Liver (tissue), 9 donors: ENCODE data around the gene OR52N2. TPM values are rescaled to one million over a fixed set of nuclear protein-coding genes. Genes with fewer than 3 reads are reported as not detected.

Experiments used
- DNase-seq: peaks from one replicate; pipeline ENCODE4 v3.0.0-alpha.2; 2017; ENCODE audit warnings: low spot score
- H3K27ac ChIP-seq, 2 donors: one replicate each; pipeline ENCODE4 v1.7.0; 2013; ENCODE audit warnings: inconsistent platforms in 2 of 2, low read length in 2 of 2, control low read depth in 1 of 2, low read depth in 1 of 2, mild to moderate bottlenecking in 1 of 2
- H3K27me3 ChIP-seq, 4 donors: one replicate each; pipeline versions ENCODE4 v1.6.1 to v1.7.0; 2013; ENCODE audit warnings: low read length in 3 of 4, inconsistent platforms in 1 of 4, mild to moderate bottlenecking in 1 of 4, moderate library complexity in 1 of 4; ENCODE audit not compliant: control insufficient read depth in 4 of 4, insufficient read depth in 4 of 4
- H3K36me3 ChIP-seq, 4 donors: one replicate each; pipeline versions ENCODE4 v1.6.1 to v1.7.0; 2013; ENCODE audit warnings: low read length in 3 of 4, mild to moderate bottlenecking in 3 of 4, low read depth in 1 of 4, moderate library complexity in 1 of 4; ENCODE audit not compliant: control insufficient read depth in 4 of 4, insufficient read depth in 3 of 4
- H3K4me1 ChIP-seq, 4 donors: one replicate each; pipeline versions ENCODE4 v1.6.1 to v1.7.0; 2013; ENCODE audit warnings: low read length in 3 of 4, mild to moderate bottlenecking in 3 of 4, moderate library complexity in 1 of 4; ENCODE audit not compliant: control insufficient read depth in 4 of 4, insufficient read depth in 4 of 4
- H3K4me3 ChIP-seq, 3 donors: one replicate each; pipeline versions ENCODE4 v1.6.1 to v1.7.0; 2013; ENCODE audit warnings: low read length in 3 of 3, control low read depth in 1 of 3, low read depth in 1 of 3, mild to moderate bottlenecking in 1 of 3
- H3K9ac ChIP-seq, 2 donors: one replicate each; pipeline ENCODE4 v1.7.0; 2013; ENCODE audit warnings: low read length in 2 of 2, mild to moderate bottlenecking in 2 of 2, moderate library complexity in 2 of 2, control low read depth in 1 of 2, low read depth in 1 of 2
- H3K9me3 ChIP-seq, 4 donors: one replicate each; pipeline versions ENCODE4 v1.6.1 to v1.7.0; 2013; ENCODE audit warnings: low read length in 3 of 4; ENCODE audit not compliant: control insufficient read depth in 4 of 4
- EGR1 ChIP-seq, 2 donors: IDR thresholded peaks; 2 replicates each; pipeline ENCODE4 v1.6.1; 2016 to 2018; ENCODE audit warnings: antibody characterized with exemption in 2 of 2, low read depth in 2 of 2
- FOXA1 ChIP-seq: IDR thresholded peaks from 2 replicates; pipeline ENCODE4 v1.6.1; 2016; ENCODE audit warnings: antibody characterized with exemption
- FOXA2 ChIP-seq: IDR thresholded peaks from 2 replicates; pipeline ENCODE4 v1.6.1; 2016; ENCODE audit warnings: antibody characterized with exemption
- GABPA ChIP-seq, 2 donors: IDR thresholded peaks in 1 of 2; conservative IDR thresholded peaks in 1 of 2; 2 replicates each; pipeline ENCODE4 v1.6.1; 2016; ENCODE audit warnings: antibody characterized with exemption in 2 of 2, mild to moderate bottlenecking in 1 of 2, moderate library complexity in 1 of 2
- HNF4A ChIP-seq, 2 donors: conservative IDR thresholded peaks; 2 replicates each; pipeline ENCODE4 v1.6.1; 2016; ENCODE audit warnings: antibody characterized with exemption in 2 of 2, mild to moderate bottlenecking in 2 of 2
- HNF4G ChIP-seq: IDR thresholded peaks from 2 replicates; pipeline ENCODE4 v1.6.1; 2016; ENCODE audit warnings: antibody characterized with exemption
- JUND ChIP-seq, 2 donors: IDR thresholded peaks; 2 replicates each; pipeline ENCODE4 v1.6.1; 2016; ENCODE audit warnings: antibody characterized with exemption in 2 of 2
- NR2F2 ChIP-seq: IDR thresholded peaks from 2 replicates; pipeline ENCODE4 v1.6.1; 2016; ENCODE audit warnings: antibody characterized with exemption
- RAD21 ChIP-seq, 2 donors: IDR thresholded peaks; 2 replicates each; pipeline ENCODE4 v1.6.1; 2016; ENCODE audit warnings: antibody characterized with exemption in 2 of 2, mild to moderate bottlenecking in 2 of 2
- RXRA ChIP-seq, 2 donors: IDR thresholded peaks; 2 replicates each; pipeline ENCODE4 v1.6.1; 2017 to 2018; ENCODE audit warnings: antibody characterized with exemption in 2 of 2, mild to moderate bottlenecking in 1 of 2
- SP1 ChIP-seq: IDR thresholded peaks from 2 replicates; pipeline ENCODE4 v1.6.1; 2018; ENCODE audit warnings: antibody characterized with exemption, mild to moderate bottlenecking
- TAF1 ChIP-seq: conservative IDR thresholded peaks from 2 replicates; pipeline ENCODE4 v1.6.1; 2016; ENCODE audit warnings: antibody characterized with exemption, mild to moderate bottlenecking
- YY1 ChIP-seq: IDR thresholded peaks from 2 replicates; pipeline ENCODE4 v1.6.1; 2016; ENCODE audit warnings: antibody characterized with exemption, mild to moderate bottlenecking
- WGBS: extraction: QIAGEN DNeasy Blood & Tissue Kit; methylation state at CpG from one replicate; pipeline ENCODE4 v1.1.7; 2013; 5-methylcytosine and 5-hydroxymethylcytosine counted together
- polyA plus RNA-seq, 2 donors: library from polyadenylated mRNA; stranded (reverse) in 1 of 2; unstranded in 1 of 2; fragments of 200-250 nt in 1 of 2; fragments of >200 nt in 1 of 2; fragmentation: Nextera tagmentation in 1 of 2; extraction: Ambion mirVana in 1 of 2; gene quantifications; one replicate each; pipeline versions ENCODE4 v1.2.1 to v1.2.3, GENCODE V29; 2013 to 2015
- total RNA-seq, 2 donors: library from RNA; depleted of rRNA; stranded (reverse); fragments of >200 nt; gene quantifications; one replicate each; pipeline ENCODE4 v1.2.3, GENCODE V29; 2014
- TF ChIP-seq, protein P1 (sequence below): IDR thresholded peaks from 2 replicates; pipeline ENCODE4 v1.6.1; 2016; ENCODE audit warnings: antibody characterized with exemption
- TF ChIP-seq, protein P2 (sequence below): IDR thresholded peaks from 2 replicates; pipeline ENCODE4 v1.6.1; 2016; ENCODE audit warnings: antibody characterized with exemption
- TF ChIP-seq, protein P3 (sequence below): IDR thresholded peaks from 2 replicates; pipeline ENCODE4 v1.6.1; 2016; ENCODE audit warnings: antibody characterized with exemption
- TF ChIP-seq, protein P4 (sequence below): IDR thresholded peaks from 2 replicates; pipeline ENCODE4 v1.6.1; 2016; ENCODE audit warnings: antibody characterized with exemption, mild to moderate bottlenecking
- TF ChIP-seq, protein P5 (sequence below): fragments of 150-350 bp; IDR thresholded peaks from 2 replicates; pipeline ENCODE4 v1.5.1; 2017; ENCODE audit warnings: improper control_type of control experiment, low read depth, low read length; ENCODE audit not compliant: missing input control
- donor health status: healthy.
- donor health status: healthy.
- donor health status: healthy.
- donor health status: healthy.
- donor health status: healthy.

Gene OR52N2
- total RNA-seq (not detected), polyA plus RNA-seq (not detected)

DNA sequence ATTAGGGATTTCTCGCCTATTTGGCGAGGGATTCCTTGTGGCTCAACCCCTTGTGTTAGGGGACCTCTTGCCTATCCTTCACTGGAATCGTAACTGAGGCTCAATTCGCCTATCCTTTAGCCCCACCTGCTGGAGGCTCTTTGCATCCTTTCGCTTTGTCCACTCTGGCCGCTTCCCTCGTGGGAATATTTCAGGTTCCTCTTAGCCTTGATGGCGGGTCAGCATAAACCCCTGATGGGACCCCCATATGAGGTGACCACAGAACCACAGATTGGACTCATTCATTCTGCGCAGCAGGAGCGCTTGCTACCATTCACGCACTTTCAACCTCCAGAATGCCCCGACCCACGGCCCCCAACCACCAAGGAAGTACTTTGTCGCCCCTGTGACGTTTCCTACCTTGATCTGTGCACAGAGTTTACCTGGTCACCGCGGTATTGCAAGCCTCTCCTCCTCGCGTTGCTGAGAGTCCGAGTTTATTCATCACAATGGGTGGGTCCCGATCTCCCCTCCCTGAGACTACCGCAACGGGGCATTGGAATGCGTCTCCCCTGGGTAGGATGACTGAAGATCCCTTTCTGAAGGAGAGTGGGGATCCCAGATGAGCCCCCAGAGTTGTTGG, at the start of gene OR52N2:
TSS of gene OR52N2 (plus strand) at position 425 of the 622 bp plus-strand sequence. CDS start 11,412 bp downstream, outside the sequence.
- Histone ChIP-seq H3K4me3 (peak within 1 kb of the TSS; percentile 32 to 65 (median 35)), H3K4me1 (peaks cover 2 to 13% (median 7%) of the 10 kb centered on the region in 4 donors), H3K36me3 (no peaks in the 10 kb centered on the region), H3K27ac (no peak within 1 kb of the TSS), H3K9me3 (peaks cover 0 to 1% (median 0%) of the 10 kb centered on the region in 4 donors), H3K9ac (peak within 1 kb of the TSS in 1 of 2 donors; percentile 45), H3K27me3 (peaks cover 0 to 3% (median 0%) of the 10 kb centered on the region in 4 donors)
- TF ChIP-seq, protein P1, sequence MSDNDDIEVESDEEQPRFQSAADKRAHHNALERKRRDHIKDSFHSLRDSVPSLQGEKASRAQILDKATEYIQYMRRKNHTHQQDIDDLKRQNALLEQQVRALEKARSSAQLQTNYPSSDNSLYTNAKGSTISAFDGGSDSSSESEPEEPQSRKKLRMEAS = no peak
- TF ChIP-seq YY1 (peak; percentile 17), JUND (IDR thresholded peaks at IDR 0.05) (no peak), FOXA1 (no peak), EGR1 (IDR thresholded peaks at IDR 0.05; ENCODE audit: low read depth in 2 of 2) (no peak), RXRA (IDR thresholded peaks at IDR 0.05) (no peak), GABPA (IDR thresholded peaks at IDR 0.05 in 1 of 2, conservative IDR thresholded peaks at IDR 0.05 in 1 of 2) (no peak), TAF1 (no peak), HNF4A (conservative IDR thresholded peaks at IDR 0.05) (no peak), RAD21 (IDR thresholded peaks at IDR 0.05) (peak; percentile 94 to 97), SP1 (no peak), NR2F2 (no peak), HNF4G (no peak), FOXA2 (no peak)
- TF ChIP-seq, protein P2, sequence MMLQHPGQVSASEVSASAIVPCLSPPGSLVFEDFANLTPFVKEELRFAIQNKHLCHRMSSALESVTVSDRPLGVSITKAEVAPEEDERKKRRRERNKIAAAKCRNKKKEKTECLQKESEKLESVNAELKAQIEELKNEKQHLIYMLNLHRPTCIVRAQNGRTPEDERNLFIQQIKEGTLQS = no peak
- TF ChIP-seq, protein P3, sequence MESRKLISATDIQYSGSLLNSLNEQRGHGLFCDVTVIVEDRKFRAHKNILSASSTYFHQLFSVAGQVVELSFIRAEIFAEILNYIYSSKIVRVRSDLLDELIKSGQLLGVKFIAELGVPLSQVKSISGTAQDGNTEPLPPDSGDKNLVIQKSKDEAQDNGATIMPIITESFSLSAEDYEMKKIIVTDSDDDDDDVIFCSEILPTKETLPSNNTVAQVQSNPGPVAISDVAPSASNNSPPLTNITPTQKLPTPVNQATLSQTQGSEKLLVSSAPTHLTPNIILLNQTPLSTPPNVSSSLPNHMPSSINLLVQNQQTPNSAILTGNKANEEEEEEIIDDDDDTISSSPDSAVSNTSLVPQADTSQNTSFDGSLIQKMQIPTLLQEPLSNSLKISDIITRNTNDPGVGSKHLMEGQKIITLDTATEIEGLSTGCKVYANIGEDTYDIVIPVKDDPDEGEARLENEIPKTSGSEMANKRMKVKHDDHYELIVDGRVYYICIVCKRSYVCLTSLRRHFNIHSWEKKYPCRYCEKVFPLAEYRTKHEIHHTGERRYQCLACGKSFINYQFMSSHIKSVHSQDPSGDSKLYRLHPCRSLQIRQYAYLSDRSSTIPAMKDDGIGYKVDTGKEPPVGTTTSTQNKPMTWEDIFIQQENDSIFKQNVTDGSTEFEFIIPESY = no peak
- TF ChIP-seq, protein P4, sequence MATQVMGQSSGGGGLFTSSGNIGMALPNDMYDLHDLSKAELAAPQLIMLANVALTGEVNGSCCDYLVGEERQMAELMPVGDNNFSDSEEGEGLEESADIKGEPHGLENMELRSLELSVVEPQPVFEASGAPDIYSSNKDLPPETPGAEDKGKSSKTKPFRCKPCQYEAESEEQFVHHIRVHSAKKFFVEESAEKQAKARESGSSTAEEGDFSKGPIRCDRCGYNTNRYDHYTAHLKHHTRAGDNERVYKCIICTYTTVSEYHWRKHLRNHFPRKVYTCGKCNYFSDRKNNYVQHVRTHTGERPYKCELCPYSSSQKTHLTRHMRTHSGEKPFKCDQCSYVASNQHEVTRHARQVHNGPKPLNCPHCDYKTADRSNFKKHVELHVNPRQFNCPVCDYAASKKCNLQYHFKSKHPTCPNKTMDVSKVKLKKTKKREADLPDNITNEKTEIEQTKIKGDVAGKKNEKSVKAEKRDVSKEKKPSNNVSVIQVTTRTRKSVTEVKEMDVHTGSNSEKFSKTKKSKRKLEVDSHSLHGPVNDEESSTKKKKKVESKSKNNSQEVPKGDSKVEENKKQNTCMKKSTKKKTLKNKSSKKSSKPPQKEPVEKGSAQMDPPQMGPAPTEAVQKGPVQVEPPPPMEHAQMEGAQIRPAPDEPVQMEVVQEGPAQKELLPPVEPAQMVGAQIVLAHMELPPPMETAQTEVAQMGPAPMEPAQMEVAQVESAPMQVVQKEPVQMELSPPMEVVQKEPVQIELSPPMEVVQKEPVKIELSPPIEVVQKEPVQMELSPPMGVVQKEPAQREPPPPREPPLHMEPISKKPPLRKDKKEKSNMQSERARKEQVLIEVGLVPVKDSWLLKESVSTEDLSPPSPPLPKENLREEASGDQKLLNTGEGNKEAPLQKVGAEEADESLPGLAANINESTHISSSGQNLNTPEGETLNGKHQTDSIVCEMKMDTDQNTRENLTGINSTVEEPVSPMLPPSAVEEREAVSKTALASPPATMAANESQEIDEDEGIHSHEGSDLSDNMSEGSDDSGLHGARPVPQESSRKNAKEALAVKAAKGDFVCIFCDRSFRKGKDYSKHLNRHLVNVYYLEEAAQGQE = no peak
- TF ChIP-seq, protein P5, sequence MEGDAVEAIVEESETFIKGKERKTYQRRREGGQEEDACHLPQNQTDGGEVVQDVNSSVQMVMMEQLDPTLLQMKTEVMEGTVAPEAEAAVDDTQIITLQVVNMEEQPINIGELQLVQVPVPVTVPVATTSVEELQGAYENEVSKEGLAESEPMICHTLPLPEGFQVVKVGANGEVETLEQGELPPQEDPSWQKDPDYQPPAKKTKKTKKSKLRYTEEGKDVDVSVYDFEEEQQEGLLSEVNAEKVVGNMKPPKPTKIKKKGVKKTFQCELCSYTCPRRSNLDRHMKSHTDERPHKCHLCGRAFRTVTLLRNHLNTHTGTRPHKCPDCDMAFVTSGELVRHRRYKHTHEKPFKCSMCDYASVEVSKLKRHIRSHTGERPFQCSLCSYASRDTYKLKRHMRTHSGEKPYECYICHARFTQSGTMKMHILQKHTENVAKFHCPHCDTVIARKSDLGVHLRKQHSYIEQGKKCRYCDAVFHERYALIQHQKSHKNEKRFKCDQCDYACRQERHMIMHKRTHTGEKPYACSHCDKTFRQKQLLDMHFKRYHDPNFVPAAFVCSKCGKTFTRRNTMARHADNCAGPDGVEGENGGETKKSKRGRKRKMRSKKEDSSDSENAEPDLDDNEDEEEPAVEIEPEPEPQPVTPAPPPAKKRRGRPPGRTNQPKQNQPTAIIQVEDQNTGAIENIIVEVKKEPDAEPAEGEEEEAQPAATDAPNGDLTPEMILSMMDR = peak; percentile 87
- 15% methylated on average over 24 of the region's 24 CpGs for WGBS
- peak; percentile 76 for DNase-seq
